Measurements from ENCODE around the gene GATM.
"Not testable (repeated sequence)": the region's sequence is repeated elsewhere in the genome, so short reads cannot be mapped to it uniquely, and the experiment has no call there.

GATM gene

GRCh38 chr15:45387380-45388007 lies 9.2 kb upstream of the GATM start:
- DNase-seq: no peak

- no peak for DNase-seq
Measured at GRCh38 chr15:45386974-45387373, 8.6 kb upstream of the GATM start.

GRCh38 chr15:45386420-45386819 lies 8.1 kb upstream of the GATM start:
- DNase-seq: no peak

GRCh38 chr15:45385590-45385989 lies 7.2 kb upstream of the GATM start:
- no peak for DNase-seq

GRCh38 chr15:45384700-45385099 lies 6.4 kb upstream of the GATM start:
- no peak for DNase-seq

GRCh38 chr15:45378913-45379262 lies 544 bp upstream of the GATM start:
- DNase-seq: no peak

GRCh38 chr15:45377609-45378148 lies 665 bp downstream of the GATM start:
- DNase-seq: peak; percentile 5

GRCh38 chr15:45376967-45377608 lies 1.3 kb downstream of the GATM start:
- no peak for DNase-seq

GRCh38 chr15:45376300-45376928 lies 1.9 kb downstream of the GATM start:
- DNase-seq: no peak

GRCh38 chr15:45375836-45376235 lies 2.5 kb downstream of the GATM start:
- DNase-seq: no peak

- DNase-seq: no peak
Measured at GRCh38 chr15:45373976-45374375, 4.4 kb downstream of the GATM start.

GRCh38 chr15:45372041-45372995 lies 6.0 kb downstream of the GATM start:
- DNase-seq: no peak

GRCh38 chr15:45371546-45371945 lies 6.8 kb downstream of the GATM start:
- DNase-seq: no peak

- DNase-seq: not testable (repeated sequence)
Measured at GRCh38 chr15:45370042-45370441, 8.3 kb downstream of the GATM start.

- DNase-seq: not testable (repeated sequence)
Measured at GRCh38 chr15:45367222-45367621, 11.1 kb downstream of the GATM start.

GRCh38 chr15:45364271-45364670 lies 14.1 kb downstream of the GATM start:
- DNase-seq: no peak

GRCh38 chr15:45363801-45364200 lies 14.5 kb downstream of the GATM start:
- DNase-seq: no peak

GRCh38 chr15:45363334-45363733 lies 15.0 kb downstream of the GATM start:
- no peak for DNase-seq

- DNase-seq: no peak
Measured at GRCh38 chr15:45362419-45362818, 15.9 kb downstream of the GATM start.

GRCh38 chr15:45361878-45362277 lies 16.5 kb downstream of the GATM start:
- DNase-seq: no peak

GRCh38 chr15:45355860-45356259 lies 22.5 kb downstream of the GATM start:
- no peak for DNase-seq

GRCh38 chr15:45354711-45355110 lies 23.6 kb downstream of the GATM start:
- DNase-seq: no peak

GRCh38 chr15:45351227-45351626 lies 27.1 kb downstream of the GATM start:
- no peak for DNase-seq

Data from COR-L47 (cell line).